ENCODE data around the gene MORN1.

GRCh38 chr1:2384941-2385481 is 6.3 kb downstream of the MORN1 start:
- TF ChIP-seq CTCF (IDR thresholded peaks at IDR 0.05): no peak
- no peak for TF ChIP-seq EP300 (IDR thresholded peaks at IDR 0.05)
- TF ChIP-seq POLR2A (IDR thresholded peaks at IDR 0.05): no peak
